H9 (cell line): ENCODE data around the gene JCHAIN. TPM values are rescaled to one million over a fixed set of nuclear protein-coding genes. Genes with fewer than 3 reads are reported as not detected.

ENCODE experiments used
- DNase-seq: peaks from one replicate; pipeline ENCODE4 v3.0.0-alpha.2; 2017
- H2AFZ ChIP-seq: one replicate; pipeline ENCODE4 v1.6.1; 2013; ENCODE audit warnings: mild to moderate bottlenecking, low read length, control low read depth, moderate library complexity
- H2AK5ac ChIP-seq: 2 replicates; pipeline ENCODE4 v1.6.1; 2013; ENCODE audit warnings: low read length, control low read depth, mixed read lengths; ENCODE audit not compliant: insufficient read length
- H2BK120ac ChIP-seq: one replicate; pipeline ENCODE4 v1.6.1; 2013; ENCODE audit warnings: low read depth, mild to moderate bottlenecking, low read length, control low read depth, inconsistent platforms; ENCODE audit not compliant: poor library complexity, severe bottlenecking
- H2BK12ac ChIP-seq: 2 replicates; pipeline ENCODE4 v1.6.1; 2013; ENCODE audit warnings: low read length, control low read depth, mixed read lengths, low read depth; ENCODE audit not compliant: insufficient read length
- H2BK15ac ChIP-seq: 2 replicates; pipeline ENCODE4 v1.6.1; 2013; ENCODE audit warnings: low read depth, low read length, control low read depth
- H2BK20ac ChIP-seq: one replicate; pipeline ENCODE4 v1.6.1; 2013; ENCODE audit warnings: low read depth, mild to moderate bottlenecking, low read length, control low read depth, inconsistent platforms; ENCODE audit not compliant: poor library complexity, severe bottlenecking
- H2BK5ac ChIP-seq: 2 replicates; pipeline ENCODE4 v1.6.1; 2013; ENCODE audit warnings: low read length, control low read depth, mixed read lengths; ENCODE audit not compliant: insufficient read length
- H3K14ac ChIP-seq: 2 replicates; pipeline ENCODE4 v1.6.1; 2013; ENCODE audit warnings: low read length, control low read depth; ENCODE audit not compliant: insufficient read depth
- H3K18ac ChIP-seq: 2 replicates; pipeline ENCODE4 v1.6.1; 2013; ENCODE audit warnings: low read depth, mild to moderate bottlenecking, mixed read lengths, low read length, control low read depth; ENCODE audit not compliant: insufficient read length
- H3K23ac ChIP-seq: 2 replicates; pipeline ENCODE4 v1.6.1; 2013; ENCODE audit warnings: low read length, control low read depth, mixed read lengths, low read depth; ENCODE audit not compliant: insufficient read length
- H3K23me2 ChIP-seq: 2 replicates; pipeline ENCODE4 v1.6.1; 2013; ENCODE audit warnings: low read depth, mild to moderate bottlenecking, mixed read lengths, low read length, control low read depth; ENCODE audit not compliant: insufficient read length, poor library complexity, severe bottlenecking
- H3K27ac ChIP-seq: 2 replicates; pipeline ENCODE4 v1.5.1; 2013; ENCODE audit warnings: low read length, control low read depth, mixed read lengths, low read depth; ENCODE audit not compliant: insufficient read length
- H3K27me3 ChIP-seq: 2 replicates; pipeline ENCODE4 v1.6.1; 2013; ENCODE audit warnings: low read length, control low read depth, inconsistent platforms; ENCODE audit not compliant: insufficient read depth
- H3K4ac ChIP-seq: 2 replicates; pipeline ENCODE4 v1.6.1; 2013; ENCODE audit warnings: low read depth, mild to moderate bottlenecking, control low read depth, inconsistent platforms, low read length, moderate library complexity
- H3K4me1 ChIP-seq: 2 replicates; pipeline ENCODE4 v1.6.1; 2013; ENCODE audit warnings: low read length, control low read depth, inconsistent platforms; ENCODE audit not compliant: insufficient read depth
- H3K4me2 ChIP-seq: 2 replicates; pipeline ENCODE4 v1.6.1; 2013; ENCODE audit warnings: low read length, control low read depth, mixed read lengths; ENCODE audit not compliant: insufficient read length, insufficient read depth
- H3K56ac ChIP-seq: 2 replicates; pipeline ENCODE4 v1.6.1; 2013; ENCODE audit warnings: low read depth, mild to moderate bottlenecking, mixed read lengths, low read length, control low read depth; ENCODE audit not compliant: insufficient read length
- H3K79me1 ChIP-seq: 2 replicates; pipeline ENCODE4 v1.6.1; 2013; ENCODE audit warnings: low read depth, mild to moderate bottlenecking, moderate library complexity, low read length, control low read depth, inconsistent platforms; ENCODE audit not compliant: insufficient read depth, poor library complexity, severe bottlenecking
- H3K79me2 ChIP-seq: 2 replicates; pipeline ENCODE4 v1.6.1; 2013; ENCODE audit warnings: low read length, control low read depth, inconsistent platforms; ENCODE audit not compliant: insufficient read depth
- H3K9ac ChIP-seq: 2 replicates; pipeline ENCODE4 v1.6.1; 2013; ENCODE audit warnings: low read length, control low read depth, mixed read lengths; ENCODE audit not compliant: insufficient read length; ENCODE audit errors: extremely low read depth
- H3K9me3 ChIP-seq: one replicate; pipeline ENCODE4 v1.6.1; 2013; ENCODE audit warnings: low read depth, low read length, inconsistent platforms; ENCODE audit not compliant: control insufficient read depth
- H3T11ph ChIP-seq: one replicate; pipeline ENCODE4 v1.6.1; 2013; ENCODE audit warnings: mild to moderate bottlenecking, low read length, control low read depth, inconsistent platforms
- H4K20me1 ChIP-seq: one replicate; pipeline ENCODE4 v1.6.1; 2013; ENCODE audit not compliant: control insufficient read depth, insufficient read length, insufficient read depth
- H4K5ac ChIP-seq: 2 replicates; pipeline ENCODE4 v1.6.1; 2013; ENCODE audit warnings: low read depth, mild to moderate bottlenecking, mixed read lengths, low read length, control low read depth; ENCODE audit not compliant: insufficient read length
- H4K8ac ChIP-seq: replicated peaks from 2 replicates; pipeline ENCODE4 v1.6.1; 2013; ENCODE audit warnings: low read length, control low read depth, mixed read lengths, low read depth; ENCODE audit not compliant: insufficient read length
- H4K91ac ChIP-seq: 2 replicates; pipeline ENCODE4 v1.6.1; 2013; ENCODE audit warnings: low read depth, mild to moderate bottlenecking, moderate library complexity, mixed read lengths, low read length, control low read depth; ENCODE audit not compliant: insufficient read length
- H3K27ac Mint-ChIP-seq, 3 experiments: 2 replicates in 2 of 3; 3 replicates in 1 of 3; pipeline ENCODE4 v1.8.0; 2020 to 2021; ENCODE audit warnings: mixed read lengths in 3 of 3, mild to moderate bottlenecking in 1 of 3, moderate library complexity in 1 of 3
- H3K27me3 Mint-ChIP-seq: 2 replicates; pipeline ENCODE4 v1.8.0; 2021; ENCODE audit warnings: low read depth, mild to moderate bottlenecking, moderate library complexity, mixed read lengths
- H3K36me3 Mint-ChIP-seq, 3 experiments: 2 replicates in 2 of 3; 3 replicates in 1 of 3; pipeline ENCODE4 v1.8.0; 2020 to 2021; ENCODE audit warnings: low read depth in 3 of 3, mixed read lengths in 3 of 3; ENCODE audit not compliant: insufficient read depth in 1 of 3
- H3K4me1 Mint-ChIP-seq, 2 experiments: 2 replicates each; pipeline ENCODE4 v1.8.0; 2020; ENCODE audit warnings: mixed read lengths in 2 of 2
- H3K4me3 Mint-ChIP-seq, 2 experiments: 2 replicates in 1 of 2; 3 replicates in 1 of 2; pipeline ENCODE4 v1.8.0; 2020 to 2021; ENCODE audit warnings: mild to moderate bottlenecking in 2 of 2, mixed read lengths in 2 of 2, moderate library complexity in 1 of 2
- H3K9me3 Mint-ChIP-seq, 2 experiments: 2 replicates in 1 of 2; 3 replicates in 1 of 2; pipeline ENCODE4 v1.8.0; 2020; ENCODE audit warnings: mild to moderate bottlenecking in 2 of 2, mixed read lengths in 2 of 2, moderate library complexity in 1 of 2
- CTCF ChIP-seq: fragments of 200-600 bp; sonication (generic); conservative IDR thresholded peaks from 3 replicates; pipeline ENCODE4 v1.8.0; 2021; ENCODE audit warnings: antibody characterized with exemption, mild to moderate bottlenecking
- WGBS: extraction: QIAGEN DNeasy Blood & Tissue Kit; methylation state at CpG from one replicate; pipeline ENCODE4 v1.1.7; 2013; ENCODE audit warnings: missing lambda C conversion rate, low lambda C conversion rate, mixed read lengths; ENCODE audit not compliant: insufficient read length; ENCODE audit errors: extremely low coverage; 5-methylcytosine and 5-hydroxymethylcytosine counted together
- total RNA-seq: library from RNA; stranded (reverse); gene quantifications from 2 replicates; pipeline ENCODE4 v1.2.1, GENCODE V29; 2021

Gene JCHAIN
- total RNA-seq, 1 experiment from 2014 or later, result not detected

- Histone ChIP-seq H3K9me3 (no peaks in the 10 kb centered on the region), H3K23ac (no peak overlapping the region), H2BK12ac (no peak overlapping the region), H3K14ac (no peak overlapping the region), H3K79me2 (no peaks in the 10 kb centered on the region), H3K56ac (no peak overlapping the region), H3K4ac (no peak overlapping the region), H2BK120ac (no peak overlapping the region), H3K4me1 (no peaks in the 10 kb centered on the region), H3K27ac (no peak overlapping the region), H3K23me2 (no peaks in the 10 kb centered on the region), H4K91ac (no peak overlapping the region), H3K27me3 (no peaks in the 10 kb centered on the region), H3K4me2 (no peak overlapping the region), H4K5ac (no peak overlapping the region), H2AK5ac (no peak overlapping the region), H2BK20ac (no peak overlapping the region), H3K18ac (no peak overlapping the region), H3K9ac (no peak overlapping the region), H3T11ph (no peak overlapping the region), H4K20me1 (no peaks in the 10 kb centered on the region), H3K79me1 (no peaks in the 10 kb centered on the region), H2BK5ac (no peak overlapping the region), H2BK15ac (no peak overlapping the region), H2AFZ (no peak overlapping the region), H4K8ac (no peak overlapping the region)
- Mint-ChIP-seq H3K4me3 (no peak overlapping the region), H3K36me3 (no peaks in the 10 kb centered on the region), H3K4me1 (no peaks in the 10 kb centered on the region; a peak in 1 of 4 replicates), H3K27ac (no peak overlapping the region), H3K9me3 (no peaks in the 10 kb centered on the region), H3K27me3 (no peaks in the 10 kb centered on the region; the same call in 1 of the 2 replicates)
- no CpG with 5 or more reads among the region's 1 CpG for WGBS
- no peak for TF ChIP-seq CTCF
- no peak for DNase-seq
Measured at GRCh38 chr4:70627620-70628019, 38.7 kb downstream of the JCHAIN start.
